Ureter (tissue), 1 donor: ENCODE measurements around the gene PTH2R. TPM values are rescaled to one million over a fixed set of nuclear protein-coding genes. Genes with fewer than 3 reads are reported as not detected.

Source experiments
- DNase-seq: peaks from one replicate; pipeline ENCODE4 v3.0.0-alpha.2; 2020; ENCODE audit warnings: low spot score
- total RNA-seq: library from RNA; stranded (reverse); gene quantifications from one replicate; pipeline ENCODE4 v1.2.4, GENCODE V29; 2023
- donor health status: DM: yes; HTN: yes; CAD: no.

The PTH2R gene
- total RNA-seq, 1 donor from 2014 or later: not detected

DNA sequence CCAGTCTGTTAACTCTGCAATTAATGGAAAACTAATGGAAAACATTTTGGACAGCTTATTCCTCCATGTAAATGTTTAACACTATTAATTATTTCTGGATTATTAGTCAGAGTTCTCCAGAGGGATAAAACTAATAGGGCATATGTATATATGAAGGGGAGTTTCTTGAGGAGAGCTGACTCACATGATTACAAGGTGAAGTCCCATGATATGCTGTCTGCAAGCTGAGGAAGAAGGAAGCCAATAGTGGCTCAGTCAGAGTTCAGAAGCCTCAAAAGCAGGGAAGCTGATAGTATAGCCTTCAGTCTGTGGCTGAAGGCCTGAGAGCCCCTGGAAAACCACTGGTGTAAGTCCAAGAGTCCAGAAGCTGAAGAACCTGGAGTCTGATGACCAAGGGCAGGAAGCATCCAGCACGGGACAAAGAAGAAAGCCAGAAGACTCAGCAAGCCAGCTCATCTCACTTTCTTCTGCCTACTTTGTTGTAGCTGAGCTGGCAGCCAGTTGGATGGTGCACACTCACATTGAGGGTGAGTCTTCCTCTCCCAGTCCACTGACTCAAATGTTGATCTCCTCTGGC is 136.0 kb downstream of the PTH2R start:
- no peak for DNase-seq

Other genes with a start within 250 kb of the PTH2R start
- gene CRYGA, start 243.2 kb upstream of the PTH2R start, total RNA-seq: not detected
- gene C2orf80, start 216.8 kb upstream of the PTH2R start, total RNA-seq: not detected
- gene IDH1, start 151.7 kb upstream of the PTH2R start, total RNA-seq: 488 TPM
- gene PIKFYVE, start 140.5 kb upstream of the PTH2R start, total RNA-seq: 34.4 TPM